WTC11 (cell line): ENCODE measurements around the gene AGBL1.

ENCODE experiments used
- CBFB ChIP-seq: sonication (generic); formaldehyde crosslinking; IDR thresholded peaks from 2 replicates; pipeline ENCODE4 v1.8.1; 2022; ENCODE audit warnings: mild to moderate bottlenecking, low read depth, missing genetic modification reagents
- ELF4 ChIP-seq: sonication (generic); formaldehyde crosslinking; IDR thresholded peaks from 2 replicates; pipeline ENCODE4 v1.8.1; 2022; ENCODE audit warnings: low read depth, mild to moderate bottlenecking, moderate library complexity, missing genetic modification reagents
- ETV6 ChIP-seq: sonication (generic); formaldehyde crosslinking; IDR thresholded peaks from 2 replicates; pipeline ENCODE4 v1.8.1; 2022; ENCODE audit warnings: mild to moderate bottlenecking, missing genetic modification reagents
- KAT7 ChIP-seq: sonication (generic); formaldehyde crosslinking; IDR thresholded peaks from 2 replicates; pipeline ENCODE4 v1.8.1; 2023; ENCODE audit warnings: missing genetic modification reagents, mild to moderate bottlenecking, borderline replicate concordance
- NR3C1 ChIP-seq: sonication (generic); formaldehyde crosslinking; conservative IDR thresholded peaks from 2 replicates; pipeline ENCODE4 v1.8.1; 2023; ENCODE audit warnings: low read depth, mild to moderate bottlenecking, missing genetic modification reagents
- SP1 ChIP-seq: sonication (generic); formaldehyde crosslinking; conservative IDR thresholded peaks from 2 replicates; pipeline ENCODE4 v1.8.1; 2022; ENCODE audit warnings: missing genetic modification reagents
- TEAD4 ChIP-seq: sonication (generic); formaldehyde crosslinking; IDR thresholded peaks from 2 replicates; pipeline ENCODE4 v1.8.0; 2022; ENCODE audit warnings: mild to moderate bottlenecking, missing genetic modification reagents
- ZBTB21 ChIP-seq: sonication (generic); formaldehyde crosslinking; IDR thresholded peaks from 2 replicates; pipeline ENCODE4 v1.8.1; 2023; ENCODE audit warnings: mild to moderate bottlenecking, missing genetic modification reagents, borderline replicate concordance
- ZNF317 ChIP-seq: sonication (generic); formaldehyde crosslinking; IDR thresholded peaks from 2 replicates; pipeline ENCODE4 v1.8.1; 2023; ENCODE audit warnings: low read depth, mild to moderate bottlenecking, moderate library complexity, missing genetic modification reagents, borderline replicate concordance
- TF ChIP-seq, protein P1 (sequence below): fragments of 200-600 bp; IDR thresholded peaks from 2 replicates; pipeline ENCODE4 v1.8.0; 2022; ENCODE audit warnings: antibody characterized with exemption
- TF ChIP-seq, protein P2 (sequence below): sonication (generic); formaldehyde crosslinking; conservative IDR thresholded peaks from 2 replicates; pipeline ENCODE4 v1.8.1; 2022; ENCODE audit warnings: mild to moderate bottlenecking, missing genetic modification reagents
- TF ChIP-seq, protein P3 (sequence below): sonication (generic); formaldehyde crosslinking; IDR thresholded peaks from 2 replicates; pipeline ENCODE4 v1.8.0; 2022; ENCODE audit warnings: mild to moderate bottlenecking, missing genetic modification reagents

DNA sequence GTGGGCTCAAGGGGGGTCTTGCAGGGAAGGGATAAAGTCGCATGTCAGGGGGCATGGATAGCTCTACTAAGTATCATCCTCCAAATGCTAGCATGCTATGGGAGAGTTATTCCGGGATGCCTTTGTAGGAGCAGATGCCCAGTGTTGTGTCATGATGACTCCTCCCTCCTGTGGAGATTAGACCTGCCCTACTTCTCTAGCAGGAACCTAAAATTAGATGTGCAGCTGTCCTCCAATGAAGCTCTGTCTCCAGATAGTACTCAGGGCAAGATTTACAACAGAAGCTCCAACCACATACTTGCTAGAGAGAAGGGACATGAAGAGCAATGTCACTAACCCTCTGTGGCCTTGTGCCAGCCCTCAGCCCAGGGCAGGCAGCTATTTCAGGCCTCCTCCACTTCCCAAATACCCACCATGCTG is 82.5 kb downstream of the AGBL1 start:
- TF ChIP-seq, protein P1, sequence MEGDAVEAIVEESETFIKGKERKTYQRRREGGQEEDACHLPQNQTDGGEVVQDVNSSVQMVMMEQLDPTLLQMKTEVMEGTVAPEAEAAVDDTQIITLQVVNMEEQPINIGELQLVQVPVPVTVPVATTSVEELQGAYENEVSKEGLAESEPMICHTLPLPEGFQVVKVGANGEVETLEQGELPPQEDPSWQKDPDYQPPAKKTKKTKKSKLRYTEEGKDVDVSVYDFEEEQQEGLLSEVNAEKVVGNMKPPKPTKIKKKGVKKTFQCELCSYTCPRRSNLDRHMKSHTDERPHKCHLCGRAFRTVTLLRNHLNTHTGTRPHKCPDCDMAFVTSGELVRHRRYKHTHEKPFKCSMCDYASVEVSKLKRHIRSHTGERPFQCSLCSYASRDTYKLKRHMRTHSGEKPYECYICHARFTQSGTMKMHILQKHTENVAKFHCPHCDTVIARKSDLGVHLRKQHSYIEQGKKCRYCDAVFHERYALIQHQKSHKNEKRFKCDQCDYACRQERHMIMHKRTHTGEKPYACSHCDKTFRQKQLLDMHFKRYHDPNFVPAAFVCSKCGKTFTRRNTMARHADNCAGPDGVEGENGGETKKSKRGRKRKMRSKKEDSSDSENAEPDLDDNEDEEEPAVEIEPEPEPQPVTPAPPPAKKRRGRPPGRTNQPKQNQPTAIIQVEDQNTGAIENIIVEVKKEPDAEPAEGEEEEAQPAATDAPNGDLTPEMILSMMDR, result no peak
- no peak for TF ChIP-seq ETV6
- no peak for TF ChIP-seq NR3C1 (CRISPR knock-in tag)
- TF ChIP-seq, protein P2, sequence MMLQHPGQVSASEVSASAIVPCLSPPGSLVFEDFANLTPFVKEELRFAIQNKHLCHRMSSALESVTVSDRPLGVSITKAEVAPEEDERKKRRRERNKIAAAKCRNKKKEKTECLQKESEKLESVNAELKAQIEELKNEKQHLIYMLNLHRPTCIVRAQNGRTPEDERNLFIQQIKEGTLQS, result no peak
- TF ChIP-seq TEAD4 (CRISPR knock-in tag), result no peak
- no peak for TF ChIP-seq KAT7 (CRISPR knock-in tag)
- TF ChIP-seq, protein P3, sequence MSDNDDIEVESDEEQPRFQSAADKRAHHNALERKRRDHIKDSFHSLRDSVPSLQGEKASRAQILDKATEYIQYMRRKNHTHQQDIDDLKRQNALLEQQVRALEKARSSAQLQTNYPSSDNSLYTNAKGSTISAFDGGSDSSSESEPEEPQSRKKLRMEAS, result no peak
- TF ChIP-seq ZBTB21 (CRISPR knock-in tag), result no peak
- no peak for TF ChIP-seq SP1 (CRISPR knock-in tag)
- no peak for TF ChIP-seq ELF4 (CRISPR knock-in tag)
- no peak for TF ChIP-seq ZNF317 (CRISPR knock-in tag)
- TF ChIP-seq CBFB, result no peak
